ENCODE measurements around the gene TAF11.
A peak's percentile ranks its signal among the peaks of the same experiment; 100 is the strongest.

The TAF11 gene

GRCh38 chr6:34867484-34867883, 20.4 kb downstream of the TAF11 start:
- H3K4me3 ChIP-seq (replicated peaks in 1 of 2; ENCODE audit: low read depth in 2 of 2, low read length in 2 of 2) = no peak overlapping the region
- peak; percentile 16 to 22 for DNase-seq (ENCODE audit: low read depth in 2 of 2)
- TF ChIP-seq CTCF (IDR thresholded peaks at IDR 0.05; ENCODE audit: low read depth, low read length) = no peak

- TF ChIP-seq CTCF (IDR thresholded peaks at IDR 0.05; ENCODE audit: low read depth, low read length) = no peak
- H3K4me3 ChIP-seq (replicated peaks in 1 of 2; ENCODE audit: low read depth in 2 of 2, low read length in 2 of 2) = no peak overlapping the region
- DNase-seq (ENCODE audit: low read depth in 2 of 2) = no peak
Measured at GRCh38 chr6:34866509-34866908, 21.3 kb downstream of the TAF11 start.

GRCh38 chr6:34865107-34865506, 22.7 kb downstream of the TAF11 start:
- DNase-seq (ENCODE audit: low read depth in 2 of 2) = peak in 1 of 2 donors; percentile 55
- H3K4me3 ChIP-seq (replicated peaks in 1 of 2; ENCODE audit: low read depth in 2 of 2, low read length in 2 of 2) = no peak overlapping the region
- TF ChIP-seq CTCF (IDR thresholded peaks at IDR 0.05; ENCODE audit: low read depth, low read length) = no peak

GRCh38 chr6:34864007-34864406, 23.8 kb downstream of the TAF11 start:
- DNase-seq (ENCODE audit: low read depth in 2 of 2) = no peak
- H3K4me3 ChIP-seq (replicated peaks in 1 of 2; ENCODE audit: low read depth in 2 of 2, low read length in 2 of 2) = no peak overlapping the region
- no peak for TF ChIP-seq CTCF (IDR thresholded peaks at IDR 0.05; ENCODE audit: low read depth, low read length)

- TF ChIP-seq CTCF (IDR thresholded peaks at IDR 0.05; ENCODE audit: low read depth, low read length) = no peak
- no peak for DNase-seq (ENCODE audit: low read depth in 2 of 2)
Measured at GRCh38 chr6:34860776-34861175, 27.1 kb downstream of the TAF11 start.

GRCh38 chr6:34859951-34860350, 27.9 kb downstream of the TAF11 start:
- TF ChIP-seq CTCF (IDR thresholded peaks at IDR 0.05; ENCODE audit: low read depth, low read length) = no peak
- no peak for DNase-seq (ENCODE audit: low read depth in 2 of 2)
- no peak overlapping the region for H3K4me3 ChIP-seq (replicated peaks in 1 of 2; ENCODE audit: low read depth in 2 of 2, low read length in 2 of 2)

More at GRCh38 chr6:34860776-34861175, 27.1 kb downstream of the TAF11 start:
- no peak overlapping the region for H3K4me3 ChIP-seq (replicated peaks in 1 of 2; ENCODE audit: low read depth in 2 of 2, low read length in 2 of 2)

GRCh38 chr6:34858681-34859080, 29.2 kb downstream of the TAF11 start:
- no peak overlapping the region for H3K4me3 ChIP-seq (replicated peaks in 1 of 2; ENCODE audit: low read depth in 2 of 2, low read length in 2 of 2)
- DNase-seq (ENCODE audit: low read depth in 2 of 2) = peak in 1 of 2 donors; percentile 5
- no peak for TF ChIP-seq CTCF (IDR thresholded peaks at IDR 0.05; ENCODE audit: low read depth, low read length)
